Right lobe of liver (tissue), 4 donors: Measurements from ENCODE around the gene FKBP5.

ENCODE experiments used
- POLR2A ChIP-seq: fragments of 450-650 bp; IDR thresholded peaks from one replicate; pipeline ENCODE4 v1.6.1; 2017; ENCODE audit warnings: antibody characterized with exemption, mild to moderate bottlenecking
- TF ChIP-seq, protein P1 (sequence below), 4 donors: fragments of 200-600 bp in 3 of 4; fragments of 450-650 bp in 1 of 4; IDR thresholded peaks; one replicate each; pipeline versions ENCODE4 v1.5.1 to v1.8.0; 2016 to 2022; ENCODE audit warnings: antibody characterized with exemption in 4 of 4, mild to moderate bottlenecking in 2 of 4
- donor health status: DM: no; HTN: no; CAD: no.
- donor health status: DM: no; HTN: no; CAD: no.
- donor health status: DM: no; HTN: yes; CAD: no.

GRCh38 chr6:35713006-35713767 is 24.5 kb upstream of the FKBP5 start:
- no peak for TF ChIP-seq POLR2A
- TF ChIP-seq, protein P1, sequence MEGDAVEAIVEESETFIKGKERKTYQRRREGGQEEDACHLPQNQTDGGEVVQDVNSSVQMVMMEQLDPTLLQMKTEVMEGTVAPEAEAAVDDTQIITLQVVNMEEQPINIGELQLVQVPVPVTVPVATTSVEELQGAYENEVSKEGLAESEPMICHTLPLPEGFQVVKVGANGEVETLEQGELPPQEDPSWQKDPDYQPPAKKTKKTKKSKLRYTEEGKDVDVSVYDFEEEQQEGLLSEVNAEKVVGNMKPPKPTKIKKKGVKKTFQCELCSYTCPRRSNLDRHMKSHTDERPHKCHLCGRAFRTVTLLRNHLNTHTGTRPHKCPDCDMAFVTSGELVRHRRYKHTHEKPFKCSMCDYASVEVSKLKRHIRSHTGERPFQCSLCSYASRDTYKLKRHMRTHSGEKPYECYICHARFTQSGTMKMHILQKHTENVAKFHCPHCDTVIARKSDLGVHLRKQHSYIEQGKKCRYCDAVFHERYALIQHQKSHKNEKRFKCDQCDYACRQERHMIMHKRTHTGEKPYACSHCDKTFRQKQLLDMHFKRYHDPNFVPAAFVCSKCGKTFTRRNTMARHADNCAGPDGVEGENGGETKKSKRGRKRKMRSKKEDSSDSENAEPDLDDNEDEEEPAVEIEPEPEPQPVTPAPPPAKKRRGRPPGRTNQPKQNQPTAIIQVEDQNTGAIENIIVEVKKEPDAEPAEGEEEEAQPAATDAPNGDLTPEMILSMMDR (IDR thresholded peaks at IDR 0.05) = no peak
